ENCODE measurements around the gene SDS.

DNA sequence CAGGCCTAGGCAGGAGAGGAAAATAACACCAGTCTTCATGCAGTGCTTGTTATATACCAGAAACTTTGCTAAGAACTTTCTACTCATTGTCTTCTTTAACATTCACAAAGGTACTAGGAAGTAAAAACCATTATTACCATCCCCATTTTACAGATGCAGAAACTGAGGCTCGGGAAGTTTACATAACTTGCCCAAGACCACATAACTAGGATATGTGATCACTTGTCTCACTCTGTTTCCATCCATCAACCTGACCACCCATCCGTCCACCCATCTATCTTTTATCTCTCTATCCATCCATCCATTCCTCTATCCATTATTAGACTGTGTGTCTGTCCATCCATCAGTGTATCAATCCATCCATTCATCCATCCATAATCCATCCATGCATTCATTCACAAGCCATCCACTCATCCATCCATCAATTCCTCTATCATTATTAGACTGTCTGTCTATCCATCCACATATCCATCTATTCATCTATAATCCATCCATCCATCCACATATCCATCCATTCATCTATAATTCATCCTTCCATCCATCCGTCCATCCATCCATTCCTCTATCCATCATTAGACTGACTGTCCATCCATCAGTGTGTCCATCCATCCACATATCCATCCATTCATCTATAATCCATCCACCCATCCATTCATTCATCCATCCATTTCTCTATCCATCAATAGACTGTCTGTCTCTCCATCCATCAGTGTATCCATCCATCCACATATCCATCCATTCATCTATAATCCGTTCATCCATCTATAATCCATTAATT is 35.0 kb upstream of the SDS start:
- no peak for TF ChIP-seq EZH2 (IDR thresholded peaks at IDR 0.05; ENCODE audit: insufficient read depth, low read length)
- TF ChIP-seq, protein P1, sequence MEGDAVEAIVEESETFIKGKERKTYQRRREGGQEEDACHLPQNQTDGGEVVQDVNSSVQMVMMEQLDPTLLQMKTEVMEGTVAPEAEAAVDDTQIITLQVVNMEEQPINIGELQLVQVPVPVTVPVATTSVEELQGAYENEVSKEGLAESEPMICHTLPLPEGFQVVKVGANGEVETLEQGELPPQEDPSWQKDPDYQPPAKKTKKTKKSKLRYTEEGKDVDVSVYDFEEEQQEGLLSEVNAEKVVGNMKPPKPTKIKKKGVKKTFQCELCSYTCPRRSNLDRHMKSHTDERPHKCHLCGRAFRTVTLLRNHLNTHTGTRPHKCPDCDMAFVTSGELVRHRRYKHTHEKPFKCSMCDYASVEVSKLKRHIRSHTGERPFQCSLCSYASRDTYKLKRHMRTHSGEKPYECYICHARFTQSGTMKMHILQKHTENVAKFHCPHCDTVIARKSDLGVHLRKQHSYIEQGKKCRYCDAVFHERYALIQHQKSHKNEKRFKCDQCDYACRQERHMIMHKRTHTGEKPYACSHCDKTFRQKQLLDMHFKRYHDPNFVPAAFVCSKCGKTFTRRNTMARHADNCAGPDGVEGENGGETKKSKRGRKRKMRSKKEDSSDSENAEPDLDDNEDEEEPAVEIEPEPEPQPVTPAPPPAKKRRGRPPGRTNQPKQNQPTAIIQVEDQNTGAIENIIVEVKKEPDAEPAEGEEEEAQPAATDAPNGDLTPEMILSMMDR (IDR thresholded peaks at IDR 0.05; ENCODE audit: insufficient read depth, low read depth, low read length) = no peak
